ENCODE data around the gene PLPP1. TPM values are rescaled to one million over a fixed set of nuclear protein-coding genes. Genes with fewer than 3 reads are reported as not detected.

Gene PLPP1
- total and polyA plus RNA-seq, 4 experiments from 2014 or later: 6.1 to 12.4 (median 8.6) TPM

DNA sequence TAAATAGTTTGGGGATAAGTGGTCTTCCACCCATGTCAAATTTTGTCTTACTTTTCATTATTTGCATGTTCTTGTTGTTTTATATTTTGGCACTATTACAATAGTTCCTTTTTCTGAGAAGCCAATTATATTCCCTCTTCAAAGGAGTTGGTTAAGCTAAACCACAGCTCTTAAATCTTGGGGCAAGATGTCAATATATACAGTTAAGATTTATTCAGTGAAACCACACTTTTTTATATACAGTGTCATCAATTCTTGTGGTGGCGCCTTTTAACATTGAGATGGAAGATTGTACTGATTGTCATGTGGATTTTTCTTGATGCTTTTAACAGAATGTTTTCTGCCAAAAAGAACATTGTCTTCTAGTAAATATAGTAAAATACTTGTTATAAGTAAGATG lies 122.9 kb downstream of the PLPP1 start:
- peak in 1 of 5 donors; percentile 13 for DNase-seq
- Histone ChIP-seq H3K4me3 (ENCODE audit: low read length in 2 of 2) (no peak overlapping the region), H3K27me3 (ENCODE audit: insufficient read depth, low read length) (no peaks in the 10 kb centered on the region), H3K27ac (ENCODE audit: low read depth, low read length) (no peak overlapping the region), H3K4me1 (ENCODE audit: insufficient read depth, low read length) (no peaks in the 10 kb centered on the region), H3K9me3 (ENCODE audit: control insufficient read depth in 1 of 2, low read length in 2 of 2) (no peaks in the 10 kb centered on the region), H3K36me3 (ENCODE audit: insufficient read depth, low read length) (peaks cover 8% of the 10 kb centered on the region)
- peak overlapping the region in 1 of 7 donors; percentile 2 for H3K27ac Mint-ChIP-seq
- H3K36me3 Mint-ChIP-seq: peaks cover 47 to 49% of the 10 kb centered on the region in 2 donors
- ChIA-PET POLR2A (ENCODE audit: partially characterized antibody) (no interaction called here), CTCF (ENCODE audit: partially characterized antibody) (no interaction called here)
- peaks cover 4 to 11% (median 8%) of the 10 kb centered on the region in 4 donors for H3K4me1 Mint-ChIP-seq
- H3K9me3 Mint-ChIP-seq: no peaks in the 10 kb centered on the region
- H3K4me3 Mint-ChIP-seq: no peak overlapping the region
- intact Hi-C loops (cut with micrococcal nuclease): no loop called here
- H3K27me3 Mint-ChIP-seq: no peaks in the 10 kb centered on the region

DNA sequence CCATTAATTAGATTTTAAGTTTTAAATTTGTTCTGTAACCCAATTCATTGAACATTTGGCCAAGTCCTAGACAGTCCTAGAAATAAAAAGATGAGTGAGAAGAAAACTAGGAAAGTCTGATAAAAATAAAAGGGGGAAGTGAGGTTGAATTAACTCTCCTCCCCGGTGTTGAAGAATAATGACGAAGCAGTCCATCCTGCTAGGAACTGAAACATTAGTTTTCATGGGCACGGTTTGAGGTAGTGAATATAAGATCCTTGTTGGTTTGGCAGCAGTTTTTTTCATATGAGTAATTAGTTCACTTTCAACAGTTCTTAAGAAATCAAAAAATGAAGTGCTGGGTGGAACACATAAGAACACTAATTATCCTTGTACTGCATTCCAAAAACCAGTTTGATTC lies 123.9 kb downstream of the PLPP1 start:
- Histone ChIP-seq H3K27me3 (ENCODE audit: insufficient read depth, low read length) (no peaks in the 10 kb centered on the region), H3K36me3 (ENCODE audit: insufficient read depth, low read length) (peaks cover 16% of the 10 kb centered on the region), H3K9me3 (ENCODE audit: control insufficient read depth in 1 of 2, low read length in 2 of 2) (no peaks in the 10 kb centered on the region), H3K4me1 (ENCODE audit: insufficient read depth, low read length) (no peaks in the 10 kb centered on the region), H3K27ac (ENCODE audit: low read depth, low read length) (no peak overlapping the region), H3K4me3 (ENCODE audit: low read length in 2 of 2) (no peak overlapping the region)
- H3K4me3 Mint-ChIP-seq: no peak overlapping the region
- no peaks in the 10 kb centered on the region for H3K27me3 Mint-ChIP-seq
- intact Hi-C loops (cut with micrococcal nuclease): no loop called here
- H3K36me3 Mint-ChIP-seq: peaks cover 48 to 53% of the 10 kb centered on the region in 2 donors
- CTCF ChIA-PET (ENCODE audit: partially characterized antibody): no interaction called here
- DNase-seq: no peak
- no peaks in the 10 kb centered on the region for H3K9me3 Mint-ChIP-seq
- no peak overlapping the region for H3K27ac Mint-ChIP-seq
- POLR2A ChIA-PET (ENCODE audit: partially characterized antibody): no interaction called here
- peaks cover 4 to 11% (median 8%) of the 10 kb centered on the region in 4 donors for H3K4me1 Mint-ChIP-seq

GRCh38 chr5:55409775-55410174 lies 125.0 kb downstream of the PLPP1 start:
- H3K4me1 ChIP-seq (ENCODE audit: insufficient read depth, low read length): no peaks in the 10 kb centered on the region
- peaks cover 40 to 51% of the 10 kb centered on the region in 2 donors for H3K36me3 Mint-ChIP-seq
- CTCF ChIA-PET (ENCODE audit: partially characterized antibody): interaction anchor here (0.6 kb wide), 1 partner anchor 264 kb away, joined by 4 read pairs; no protein-coding TSS in a partner anchor
- H3K4me3 ChIP-seq (ENCODE audit: low read length in 2 of 2): no peak overlapping the region
- intact Hi-C loops (cut with micrococcal nuclease): no loop called here
- H3K9me3 Mint-ChIP-seq: no peaks in the 10 kb centered on the region
- no peaks in the 10 kb centered on the region for H3K9me3 ChIP-seq (ENCODE audit: control insufficient read depth in 1 of 2, low read length in 2 of 2)
- H3K4me1 Mint-ChIP-seq: peaks cover 4 to 11% (median 8%) of the 10 kb centered on the region in 4 donors
- H3K27ac ChIP-seq (ENCODE audit: low read depth, low read length): no peak overlapping the region
- peaks cover 17% of the 10 kb centered on the region for H3K36me3 ChIP-seq (ENCODE audit: insufficient read depth, low read length)
- H3K4me3 Mint-ChIP-seq: no peak overlapping the region
- no peaks in the 10 kb centered on the region for H3K27me3 Mint-ChIP-seq
- H3K27me3 ChIP-seq (ENCODE audit: insufficient read depth, low read length): no peaks in the 10 kb centered on the region
- POLR2A ChIA-PET (ENCODE audit: partially characterized antibody): no interaction called here
- DNase-seq: no peak
- H3K27ac Mint-ChIP-seq: no peak overlapping the region

DNA sequence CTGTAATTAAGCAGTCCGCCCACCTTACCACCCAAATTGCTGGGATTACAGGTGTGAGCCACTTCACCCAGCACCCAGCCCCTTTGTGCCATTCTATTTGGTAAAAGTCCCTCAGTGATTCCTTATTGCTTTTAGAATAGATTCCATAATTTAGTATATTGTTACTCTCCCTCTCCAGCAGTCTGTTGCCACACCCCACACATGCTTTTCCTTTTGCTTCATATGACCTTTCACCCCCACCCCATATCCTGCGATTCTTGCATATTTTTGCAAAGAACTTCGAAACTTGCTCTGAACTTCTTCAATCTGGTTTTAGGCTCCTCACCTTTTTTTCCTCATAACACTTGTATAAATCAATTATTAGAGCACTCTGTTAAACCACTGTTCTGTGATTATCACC lies 126.8 kb downstream of the PLPP1 start:
- Histone ChIP-seq H3K4me1 (ENCODE audit: insufficient read depth, low read length) (no peaks in the 10 kb centered on the region), H3K4me3 (ENCODE audit: low read length in 2 of 2) (no peak overlapping the region), H3K9me3 (ENCODE audit: control insufficient read depth in 1 of 2, low read length in 2 of 2) (no peaks in the 10 kb centered on the region), H3K27me3 (ENCODE audit: insufficient read depth, low read length) (no peaks in the 10 kb centered on the region), H3K36me3 (ENCODE audit: insufficient read depth, low read length) (peaks cover 17% of the 10 kb centered on the region), H3K27ac (ENCODE audit: low read depth, low read length) (no peak overlapping the region)
- POLR2A ChIA-PET (ENCODE audit: partially characterized antibody): no interaction called here
- no peak overlapping the region for H3K4me3 Mint-ChIP-seq
- intact Hi-C loops (cut with micrococcal nuclease): loop anchor here (1.0 kb wide), 1 partner anchor 284 kb away; no protein-coding TSS in a partner anchor
- no peaks in the 10 kb centered on the region for H3K27me3 Mint-ChIP-seq
- CTCF ChIA-PET (ENCODE audit: partially characterized antibody): no interaction called here
- H3K4me1 Mint-ChIP-seq: peaks cover 4 to 11% (median 8%) of the 10 kb centered on the region in 4 donors
- H3K27ac Mint-ChIP-seq: peak overlapping the region in 1 of 7 donors; percentile 5
- no peak for DNase-seq
- no peaks in the 10 kb centered on the region for H3K9me3 Mint-ChIP-seq
- peaks cover 47 to 57% of the 10 kb centered on the region in 2 donors for H3K36me3 Mint-ChIP-seq

DNA sequence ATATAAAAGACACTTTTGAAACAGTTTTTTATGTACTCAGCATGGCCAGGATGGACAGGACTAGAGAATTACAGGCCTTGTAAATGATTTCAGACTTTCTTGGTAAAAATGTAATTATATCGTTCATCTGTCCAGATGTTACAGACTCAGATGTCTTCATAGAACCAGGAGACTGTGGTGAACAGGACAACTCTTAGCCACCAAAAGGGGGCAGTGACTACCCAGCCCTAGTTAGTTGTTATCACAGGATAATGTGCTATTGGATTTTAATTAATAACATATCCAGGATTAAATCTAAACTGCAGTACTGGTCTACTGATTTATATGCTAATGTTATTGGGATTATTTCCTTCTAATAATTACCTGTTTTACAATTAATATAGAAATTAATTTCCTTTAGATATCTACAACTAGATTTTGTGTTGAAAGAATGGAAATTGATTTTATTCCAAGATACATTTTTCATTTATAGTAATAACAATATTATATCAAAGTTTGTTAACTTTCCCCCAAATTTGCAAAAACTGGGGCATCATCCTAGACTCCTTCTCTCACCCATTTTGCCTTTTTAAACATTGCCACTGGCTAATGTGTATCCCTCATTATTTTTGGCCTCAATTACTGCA lies 127.6 kb downstream of the PLPP1 start:
- no peak overlapping the region for H3K27ac Mint-ChIP-seq
- H3K4me1 Mint-ChIP-seq: peaks cover 4 to 11% (median 6%) of the 10 kb centered on the region in 4 donors
- Histone ChIP-seq H3K27me3 (ENCODE audit: insufficient read depth, low read length) (no peaks in the 10 kb centered on the region), H3K4me1 (ENCODE audit: insufficient read depth, low read length) (no peaks in the 10 kb centered on the region), H3K4me3 (ENCODE audit: low read length in 2 of 2) (no peak overlapping the region), H3K36me3 (ENCODE audit: insufficient read depth, low read length) (peaks cover 17% of the 10 kb centered on the region), H3K9me3 (ENCODE audit: control insufficient read depth in 1 of 2, low read length in 2 of 2) (no peaks in the 10 kb centered on the region), H3K27ac (ENCODE audit: low read depth, low read length) (no peak overlapping the region)
- CTCF ChIA-PET (ENCODE audit: partially characterized antibody): interaction anchor here (1.8 kb wide), 1 partner anchor 285 kb away, joined by 14 read pairs; no protein-coding TSS in a partner anchor
- H3K27me3 Mint-ChIP-seq: no peaks in the 10 kb centered on the region
- DNase-seq: peak in 2 of 5 donors; percentile 13 to 17
- no peak overlapping the region for H3K4me3 Mint-ChIP-seq
- POLR2A ChIA-PET (ENCODE audit: partially characterized antibody): interaction anchor here (1.2 kb wide), 1 partner anchor 285 kb away, joined by 3 read pairs; no protein-coding TSS in a partner anchor
- H3K36me3 Mint-ChIP-seq: peaks cover 46 to 57% of the 10 kb centered on the region in 2 donors
- H3K9me3 Mint-ChIP-seq: no peaks in the 10 kb centered on the region
- intact Hi-C loops (cut with micrococcal nuclease): loop anchor here (1.0 kb wide), 1 partner anchor 285 kb away; no protein-coding TSS in a partner anchor

DNA sequence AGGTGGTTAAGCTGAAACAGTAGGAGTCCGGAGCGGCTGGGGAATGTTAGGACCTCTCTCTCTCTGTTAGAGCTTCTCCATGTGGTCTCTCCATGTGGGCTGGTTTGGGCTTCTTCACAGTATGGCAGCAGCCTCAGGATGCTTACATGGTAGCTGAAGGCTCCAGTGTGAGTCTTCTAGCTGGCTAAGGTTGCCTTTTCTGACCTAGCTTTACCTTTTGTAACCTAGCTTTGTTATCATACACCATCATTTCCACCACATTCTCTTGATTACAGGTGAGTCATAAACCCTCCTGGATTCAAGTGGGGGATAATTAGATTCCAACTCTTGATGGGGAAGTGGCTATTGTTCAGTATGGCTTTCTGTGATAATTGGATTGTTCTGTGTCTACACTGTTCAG lies 128.5 kb downstream of the PLPP1 start:
- peaks cover 17% of the 10 kb centered on the region for H3K36me3 ChIP-seq (ENCODE audit: insufficient read depth, low read length)
- no peak for DNase-seq
- no peak overlapping the region for H3K4me3 Mint-ChIP-seq
- no peaks in the 10 kb centered on the region for H3K27me3 Mint-ChIP-seq
- H3K27ac Mint-ChIP-seq: peak overlapping the region in 1 of 7 donors; percentile 17
- ChIA-PET POLR2A (ENCODE audit: partially characterized antibody) (interaction anchor here (1.2 kb wide), 1 partner anchor 286 kb away, joined by 3 read pairs; no protein-coding TSS in a partner anchor), CTCF (ENCODE audit: partially characterized antibody) (interaction anchor here (1.8 to 2.8 kb wide), 2 partner anchors 14 to 285 kb away, joined by 9 to 14 read pairs; no protein-coding TSS in a partner anchor)
- H3K4me3 ChIP-seq (ENCODE audit: low read length in 2 of 2): no peak overlapping the region
- no peaks in the 10 kb centered on the region for H3K27me3 ChIP-seq (ENCODE audit: insufficient read depth, low read length)
- H3K36me3 Mint-ChIP-seq: peaks cover 46 to 59% of the 10 kb centered on the region in 2 donors
- peaks cover 0 to 8% (median 2%) of the 10 kb centered on the region in 4 donors for H3K4me1 Mint-ChIP-seq
- H3K9me3 ChIP-seq (ENCODE audit: control insufficient read depth in 1 of 2, low read length in 2 of 2): no peaks in the 10 kb centered on the region
- no peaks in the 10 kb centered on the region for H3K4me1 ChIP-seq (ENCODE audit: insufficient read depth, low read length)
- H3K27ac ChIP-seq (ENCODE audit: low read depth, low read length): no peak overlapping the region
- H3K9me3 Mint-ChIP-seq: no peaks in the 10 kb centered on the region
- intact Hi-C loops (cut with micrococcal nuclease): no loop called here

DNA sequence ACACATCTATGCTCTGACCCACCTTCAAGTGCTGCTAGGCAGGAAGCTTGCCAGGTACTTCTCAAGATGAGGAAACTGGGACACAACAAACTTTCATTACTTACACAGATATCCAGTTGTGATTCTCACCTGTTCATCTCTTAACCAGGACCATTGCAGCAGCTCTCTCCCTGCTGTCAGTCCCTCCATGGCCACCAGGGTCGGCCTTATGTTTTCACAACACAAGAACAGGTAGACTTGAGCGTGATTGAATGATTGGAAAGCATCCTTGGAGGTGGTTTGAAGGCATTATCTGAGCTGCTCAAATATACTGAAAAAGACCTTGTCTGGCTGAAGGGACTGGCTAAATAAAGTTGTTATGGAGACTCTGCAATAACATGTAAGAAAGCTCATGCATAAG lies 132.6 kb downstream of the PLPP1 start:
- H3K9me3 Mint-ChIP-seq: no peaks in the 10 kb centered on the region

More for the DNA sequence above, 132.6 kb downstream of the PLPP1 start:
- ChIA-PET POLR2A (ENCODE audit: partially characterized antibody) (no interaction called here), CTCF (ENCODE audit: partially characterized antibody) (interaction anchor here (1.2 kb wide), 1 partner anchor 230 kb away, joined by 3 read pairs; no protein-coding TSS in a partner anchor)
- no peak for DNase-seq
- H3K4me3 Mint-ChIP-seq: no peak overlapping the region
- intact Hi-C loops (cut with micrococcal nuclease): no loop called here
- no peaks in the 10 kb centered on the region for H3K27me3 Mint-ChIP-seq
- H3K9me3 ChIP-seq (ENCODE audit: control insufficient read depth in 1 of 2, low read length in 2 of 2): no peaks in the 10 kb centered on the region
- H3K4me1 Mint-ChIP-seq: no peaks in the 10 kb centered on the region
- H3K27me3 ChIP-seq (ENCODE audit: insufficient read depth, low read length): no peaks in the 10 kb centered on the region
- no peak overlapping the region for H3K4me3 ChIP-seq (ENCODE audit: low read length in 2 of 2)
- peaks cover 14% of the 10 kb centered on the region for H3K36me3 ChIP-seq (ENCODE audit: insufficient read depth, low read length)
- peak overlapping the region in 1 of 7 donors; percentile 3 for H3K27ac Mint-ChIP-seq
- peaks cover 41 to 70% of the 10 kb centered on the region in 2 donors for H3K36me3 Mint-ChIP-seq
- H3K4me1 ChIP-seq (ENCODE audit: insufficient read depth, low read length): no peaks in the 10 kb centered on the region
- H3K27ac ChIP-seq (ENCODE audit: low read depth, low read length): no peak overlapping the region

All from CD4-positive, alpha-beta memory T cell (primary cell).